Activated CD4-positive, alpha-beta T cell treated with anti-CD3 and anti-CD28 coated beads, Interleukin-2, amount 10 ng/mL, durations not matched to agents 7 days and 5 days (primary cell): ENCODE results near the gene FLACC1. TPM values are rescaled to one million over a fixed set of nuclear protein-coding genes. Genes with fewer than 3 reads are reported as not detected.

Experiments used
- CTCF ChIA-PET: fragments of 350-600 bp; sonication (Branson Sonifier 250); formaldehyde crosslinking; loops from one replicate; lab custom pipeline; 2021; ENCODE audit warnings: antibody characterized with exemption; lab: Charles Lee
- POLR2A ChIA-PET: fragments of 350-600 bp; sonication (Branson Sonifier 250); formaldehyde crosslinking; loops from one replicate; lab custom pipeline; 2021; ENCODE audit warnings: antibody characterized with exemption; lab: Charles Lee
- DNase-seq: peaks from one replicate; pipeline ENCODE4 v3.0.0-alpha.2; 2020
- H3K27ac Mint-ChIP-seq: one replicate; pipeline ENCODE4 v1.8.0; 2021; ENCODE audit warnings: mild to moderate bottlenecking, moderate library complexity, mixed read lengths
- H3K27me3 Mint-ChIP-seq: one replicate; pipeline ENCODE4 v1.8.0; 2021; ENCODE audit warnings: mixed read lengths
- H3K36me3 Mint-ChIP-seq: one replicate; pipeline ENCODE4 v1.8.0; 2021; ENCODE audit warnings: low read depth, mixed read lengths
- H3K4me1 Mint-ChIP-seq: one replicate; pipeline ENCODE4 v1.8.0; 2021; ENCODE audit warnings: mixed read lengths
- H3K4me3 Mint-ChIP-seq: one replicate; pipeline ENCODE4 v1.8.0; 2021; ENCODE audit warnings: mild to moderate bottlenecking, moderate library complexity, mixed read lengths
- H3K9me3 Mint-ChIP-seq: one replicate; pipeline ENCODE4 v1.8.0; 2021; ENCODE audit warnings: mixed read lengths
- total RNA-seq, 2 experiments: library from RNA; stranded (reverse); gene quantifications; one replicate each; pipeline ENCODE4 v1.2.3, GENCODE V29; 2021

The FLACC1 gene
- total RNA-seq, 2 experiments from 2014 or later: 2.5 to 4.4 TPM

GRCh38 chr2:201366146-201366545 is 9.0 kb upstream of the FLACC1 start:
- ChIA-PET CTCF (interaction anchor here (0.6 to 1.1 kb wide), 2 partner anchors 27 to 185 kb away, joined by 3 to 4 read pairs; no protein-coding TSS in a partner anchor), POLR2A (no interaction called here)
- H3K4me1 Mint-ChIP-seq: peaks cover 33% of the 10 kb centered on the region
- H3K4me3 Mint-ChIP-seq: no peak overlapping the region
- no peak overlapping the region for H3K27ac Mint-ChIP-seq
- no peaks in the 10 kb centered on the region for H3K27me3 Mint-ChIP-seq
- H3K9me3 Mint-ChIP-seq: peaks cover 28% of the 10 kb centered on the region
- no peak for DNase-seq
- peaks cover 89% of the 10 kb centered on the region for H3K36me3 Mint-ChIP-seq

GRCh38 chr2:201363857-201364560 is 6.9 kb upstream of the FLACC1 start:
- POLR2A ChIA-PET: interaction anchor here (0.6 kb wide), 1 partner anchor 67 kb away, joined by 3 read pairs; no protein-coding TSS in a partner anchor
- H3K9me3 Mint-ChIP-seq: peaks cover 23% of the 10 kb centered on the region
- H3K4me1 Mint-ChIP-seq: peaks cover 51% of the 10 kb centered on the region
- peaks cover 85% of the 10 kb centered on the region for H3K36me3 Mint-ChIP-seq
- H3K27me3 Mint-ChIP-seq: no peaks in the 10 kb centered on the region
- DNase-seq: peak; percentile 55
- H3K27ac Mint-ChIP-seq: peak overlapping the region; percentile 72
- CTCF ChIA-PET: interaction anchor here (0.6 to 3.9 kb wide), 15 partner anchors 14 to 459 kb away, joined by 3 to 33 read pairs (median 3); no protein-coding TSS in a partner anchor
- no peak overlapping the region for H3K4me3 Mint-ChIP-seq

GRCh38 chr2:201362396-201362795 is 5.3 kb upstream of the FLACC1 start:
- no peak overlapping the region for H3K4me3 Mint-ChIP-seq
- no peak overlapping the region for H3K27ac Mint-ChIP-seq
- H3K4me1 Mint-ChIP-seq: peaks cover 56% of the 10 kb centered on the region
- no peaks in the 10 kb centered on the region for H3K27me3 Mint-ChIP-seq
- DNase-seq: no peak
- CTCF ChIA-PET: interaction anchor here (1.4 to 3.9 kb wide), 3 partner anchors 9 to 129 kb away, joined by 3 to 33 read pairs (median 6); no protein-coding TSS in a partner anchor
- POLR2A ChIA-PET: no interaction called here
- H3K36me3 Mint-ChIP-seq: peaks cover 75% of the 10 kb centered on the region
- H3K9me3 Mint-ChIP-seq: peaks cover 12% of the 10 kb centered on the region

GRCh38 chr2:201361078-201361733 is 4.1 kb upstream of the FLACC1 start:
- H3K27me3 Mint-ChIP-seq: no peaks in the 10 kb centered on the region
- no peak for DNase-seq
- H3K36me3 Mint-ChIP-seq: peaks cover 63% of the 10 kb centered on the region
- peaks cover 52% of the 10 kb centered on the region for H3K4me1 Mint-ChIP-seq
- peaks cover 3% of the 10 kb centered on the region for H3K9me3 Mint-ChIP-seq
- H3K4me3 Mint-ChIP-seq: no peak overlapping the region
- H3K27ac Mint-ChIP-seq: peak overlapping the region; percentile 12
- CTCF ChIA-PET: no interaction called here
- POLR2A ChIA-PET: no interaction called here

GRCh38 chr2:201360256-201360655 is 3.1 kb upstream of the FLACC1 start:
- Mint-ChIP-seq H3K27ac (no peak overlapping the region), H3K4me1 (peaks cover 49% of the 10 kb centered on the region), H3K36me3 (peaks cover 56% of the 10 kb centered on the region), H3K9me3 (peaks cover 2% of the 10 kb centered on the region), H3K4me3 (no peak overlapping the region), H3K27me3 (no peaks in the 10 kb centered on the region)
- ChIA-PET POLR2A (no interaction called here), CTCF (no interaction called here)
- DNase-seq: no peak

GRCh38 chr2:201358684-201359083 is 1.5 kb upstream of the FLACC1 start:
- H3K4me1 Mint-ChIP-seq: peaks cover 43% of the 10 kb centered on the region
- no peak for DNase-seq
- peaks cover 48% of the 10 kb centered on the region for H3K36me3 Mint-ChIP-seq
- POLR2A ChIA-PET: no interaction called here
- H3K9me3 Mint-ChIP-seq: peaks cover 2% of the 10 kb centered on the region
- H3K27ac Mint-ChIP-seq: no peak overlapping the region
- CTCF ChIA-PET: no interaction called here
- no peak overlapping the region for H3K4me3 Mint-ChIP-seq
- H3K27me3 Mint-ChIP-seq: no peaks in the 10 kb centered on the region

GRCh38 chr2:201353116-201353515 is 4.0 kb downstream of the FLACC1 start:
- H3K27me3 Mint-ChIP-seq: no peaks in the 10 kb centered on the region
- ChIA-PET POLR2A (no interaction called here), CTCF (no interaction called here)
- H3K9me3 Mint-ChIP-seq: no peaks in the 10 kb centered on the region
- H3K4me1 Mint-ChIP-seq: no peaks in the 10 kb centered on the region
- peaks cover 25% of the 10 kb centered on the region for H3K36me3 Mint-ChIP-seq
- DNase-seq: no peak
- H3K27ac Mint-ChIP-seq: no peak overlapping the region
- no peak overlapping the region for H3K4me3 Mint-ChIP-seq

- CTCF ChIA-PET: interaction anchor here (1.7 to 1.9 kb wide), 3 partner anchors 17 to 51 kb away, joined by 4 to 6 read pairs (median 5); no protein-coding TSS in a partner anchor
Measured at GRCh38 chr2:201350879-201351278, 6.3 kb downstream of the FLACC1 start.

GRCh38 chr2:201349601-201350000 is 7.5 kb downstream of the FLACC1 start:
- Mint-ChIP-seq H3K4me3 (no peak overlapping the region), H3K9me3 (no peaks in the 10 kb centered on the region), H3K27ac (no peak overlapping the region), H3K36me3 (peaks cover 27% of the 10 kb centered on the region), H3K4me1 (peaks cover 1% of the 10 kb centered on the region), H3K27me3 (no peaks in the 10 kb centered on the region)
- POLR2A ChIA-PET: no interaction called here
- DNase-seq: no peak
- CTCF ChIA-PET: interaction anchor here (1.2 kb wide), 1 partner anchor 14 kb away, joined by 3 read pairs; no protein-coding TSS in a partner anchor

More at GRCh38 chr2:201350879-201351278, 6.3 kb downstream of the FLACC1 start:
- DNase-seq: no peak
- no peak overlapping the region for H3K27ac Mint-ChIP-seq
- H3K4me1 Mint-ChIP-seq: no peaks in the 10 kb centered on the region
- H3K36me3 Mint-ChIP-seq: peaks cover 25% of the 10 kb centered on the region
- POLR2A ChIA-PET: no interaction called here
- H3K9me3 Mint-ChIP-seq: no peaks in the 10 kb centered on the region
- H3K27me3 Mint-ChIP-seq: no peaks in the 10 kb centered on the region
- no peak overlapping the region for H3K4me3 Mint-ChIP-seq

GRCh38 chr2:201348758-201349157 is 8.4 kb downstream of the FLACC1 start:
- peaks cover 29% of the 10 kb centered on the region for H3K36me3 Mint-ChIP-seq
- POLR2A ChIA-PET: no interaction called here
- CTCF ChIA-PET: interaction anchor here (2.0 kb wide), 1 partner anchor 8 kb away, joined by 6 read pairs; the partner anchor contains the start of gene FLACC1
- no peak overlapping the region for H3K4me3 Mint-ChIP-seq
- no peak overlapping the region for H3K27ac Mint-ChIP-seq
- no peaks in the 10 kb centered on the region for H3K9me3 Mint-ChIP-seq
- H3K27me3 Mint-ChIP-seq: no peaks in the 10 kb centered on the region
- DNase-seq: no peak
- H3K4me1 Mint-ChIP-seq: peaks cover 4% of the 10 kb centered on the region

- CTCF ChIA-PET: interaction anchor here (2.0 kb wide), 1 partner anchor 10 kb away, joined by 6 read pairs; the partner anchor contains the start of gene FLACC1
- H3K36me3 Mint-ChIP-seq: peaks cover 41% of the 10 kb centered on the region
- no peak for DNase-seq
- H3K27me3 Mint-ChIP-seq: no peaks in the 10 kb centered on the region
- POLR2A ChIA-PET: no interaction called here
- H3K4me3 Mint-ChIP-seq: no peak overlapping the region
- no peaks in the 10 kb centered on the region for H3K9me3 Mint-ChIP-seq
- H3K27ac Mint-ChIP-seq: no peak overlapping the region
- peaks cover 4% of the 10 kb centered on the region for H3K4me1 Mint-ChIP-seq
Measured at GRCh38 chr2:201347138-201347537, 10.0 kb downstream of the FLACC1 start.

GRCh38 chr2:201345625-201346213 is 11.4 kb downstream of the FLACC1 start:
- peaks cover 2% of the 10 kb centered on the region for H3K9me3 Mint-ChIP-seq
- H3K36me3 Mint-ChIP-seq: peaks cover 48% of the 10 kb centered on the region
- H3K27ac Mint-ChIP-seq: no peak overlapping the region
- DNase-seq: no peak
- no peaks in the 10 kb centered on the region for H3K27me3 Mint-ChIP-seq
- ChIA-PET CTCF (interaction anchor here (0.7 to 1.6 kb wide), 3 partner anchors 11 to 35 kb away, joined by 3 to 4 read pairs (median 3); partner anchors contain the start of gene FLACC1), POLR2A (no interaction called here)
- no peak overlapping the region for H3K4me3 Mint-ChIP-seq
- peaks cover 7% of the 10 kb centered on the region for H3K4me1 Mint-ChIP-seq
